Endothelial cell of umbilical vein (primary cell): ENCODE data around the gene OSBPL8. TPM values are rescaled to one million over a fixed set of nuclear protein-coding genes. Genes with fewer than 3 reads are reported as not detected.
A peak's percentile ranks its signal among the peaks of the same experiment; 100 is the strongest.

Experiments
- BruUV-seq: library from RNA; stranded (reverse); fragments of 400-500 nt; replicated peaks from 2 replicates; lab custom pipeline; 2021; lab: Mats Ljungman, UMichigan
- CTCF ChIA-PET: fragments of 300-600, 350-600 bp; sonication (Branson Sonifier 250); formaldehyde crosslinking; loops from one replicate; lab custom pipeline; 2021; ENCODE audit warnings: antibody characterized with exemption, inconsistent platforms; lab: Charles Lee
- POLR2A ChIA-PET: fragments of 300-600, 350-600 bp; sonication (Branson Sonifier 250); formaldehyde crosslinking; loops from one replicate; lab custom pipeline; 2021; ENCODE audit warnings: antibody characterized with exemption, inconsistent platforms; lab: Charles Lee
- DNase-seq: peaks from one replicate; pipeline ENCODE4 v3.0.0-alpha.2; 2011; ENCODE audit warnings: low read depth, low spot score
- FAIRE-seq: peaks from 2 replicates; lab custom pipeline; 2011; peaks lifted over from hg19 to GRCh38; lab: Jason Lieb, UNC
- H2AFZ ChIP-seq: 2 replicates; pipeline ENCODE4 v1.6.0; 2012; ENCODE audit warnings: low read depth, low read length, control low read depth, inconsistent platforms
- H3K27ac ChIP-seq: 2 replicates; pipeline ENCODE4 v1.5.1; 2011; ENCODE audit warnings: low read depth, mild to moderate bottlenecking, control low read depth, low read length, moderate library complexity; ENCODE audit not compliant: insufficient read depth
- H3K27me3 ChIP-seq, 2 experiments: 2 replicates each; pipeline versions ENCODE4 v1.6.0 to v1.6.1; 2011; ENCODE audit warnings: low read length in 2 of 2, mixed read lengths in 1 of 2; ENCODE audit not compliant: control insufficient read depth in 2 of 2, insufficient read depth in 2 of 2
- H3K36me3 ChIP-seq, 2 experiments: 2 replicates in 1 of 2; 3 replicates in 1 of 2; pipeline ENCODE4 v1.5.1; 2011; ENCODE audit warnings: low read length in 2 of 2, mild to moderate bottlenecking in 1 of 2, moderate library complexity in 1 of 2; ENCODE audit not compliant: control insufficient read depth in 2 of 2, insufficient read depth in 2 of 2; ENCODE audit errors: extremely low read depth in 1 of 2
- H3K4me1 ChIP-seq: 3 replicates; pipeline ENCODE4 v1.5.1; 2011; ENCODE audit warnings: mild to moderate bottlenecking, low read length; ENCODE audit not compliant: control insufficient read depth, insufficient read depth; ENCODE audit errors: extremely low read depth
- H3K4me2 ChIP-seq: 2 replicates; pipeline ENCODE4 v1.6.1; 2011; ENCODE audit warnings: low read length, control low read depth, mixed read lengths; ENCODE audit not compliant: insufficient read depth
- H3K4me3 ChIP-seq, 3 experiments: fragments of 200-600 bp in 1 of 3; sonication (generic), shearing (Covaris generic) in 1 of 3; replicated peaks in 1 of 3; 2 replicates each; pipeline ENCODE4 v1.5.1; 2011 to 2016; ENCODE audit warnings: control low read depth in 3 of 3, low read length in 3 of 3, mild to moderate bottlenecking in 2 of 3, inconsistent platforms in 1 of 3, low read depth in 1 of 3, moderate library complexity in 1 of 3; ENCODE audit not compliant: insufficient read depth in 1 of 3
- H3K79me2 ChIP-seq: 2 replicates; pipeline ENCODE4 v1.6.0; 2012; ENCODE audit warnings: low read length, inconsistent platforms; ENCODE audit not compliant: control insufficient read depth, insufficient read depth
- H3K9ac ChIP-seq: replicated peaks from 2 replicates; pipeline ENCODE3; 2011; ENCODE audit warnings: low read length, control low read depth; ENCODE audit not compliant: insufficient read depth; ENCODE audit errors: extremely low read depth
- H3K9me1 ChIP-seq: replicated peaks from 3 replicates; pipeline ENCODE4 v1.6.0; 2011; ENCODE audit warnings: mild to moderate bottlenecking, low read length; ENCODE audit not compliant: control insufficient read depth, insufficient read depth; ENCODE audit errors: extremely low read depth
- H3K9me3 ChIP-seq: replicated peaks from 2 replicates; pipeline ENCODE4 v1.5.1; 2012; ENCODE audit warnings: low read length, inconsistent platforms; ENCODE audit not compliant: control insufficient read depth, insufficient read depth
- H4K20me1 ChIP-seq: replicated peaks from 2 replicates; pipeline ENCODE3; 2011; ENCODE audit warnings: mild to moderate bottlenecking, low read length; ENCODE audit not compliant: control insufficient read depth, insufficient read depth; ENCODE audit errors: extremely low read depth
- CTCF ChIP-seq, 2 donors: IDR thresholded peaks; 1 replicate in 1 of 2; 2 replicates in 1 of 2; pipeline ENCODE4 v1.5.1; 2011; ENCODE audit warnings: low read length in 2 of 2, mild to moderate bottlenecking in 2 of 2, moderate library complexity in 2 of 2, control low read depth in 1 of 2, inconsistent platforms in 1 of 2, low read depth in 1 of 2; ENCODE audit not compliant: insufficient read depth in 1 of 2; ENCODE audit errors: extremely low read depth in 1 of 2
- EZH2 ChIP-seq: IDR thresholded peaks from 2 replicates; pipeline ENCODE4 v1.6.1; 2012; ENCODE audit warnings: borderline replicate concordance, low read depth, mild to moderate bottlenecking, moderate library complexity, low read length, inconsistent platforms; ENCODE audit not compliant: severe bottlenecking
- FOS ChIP-seq: IDR thresholded peaks from 2 replicates; pipeline ENCODE4 v1.6.1; 2011; ENCODE audit warnings: mild to moderate bottlenecking, low read length, moderate library complexity, borderline replicate concordance; ENCODE audit not compliant: insufficient read depth
- GATA2 ChIP-seq: IDR thresholded peaks from 2 replicates; pipeline ENCODE4 v1.7.0; 2011; ENCODE audit warnings: low read depth, mild to moderate bottlenecking, moderate library complexity, mixed read lengths, low read length; ENCODE audit not compliant: insufficient read length, insufficient read depth
- JUN ChIP-seq: IDR thresholded peaks from 2 replicates; pipeline ENCODE4 v1.6.1; 2011; ENCODE audit warnings: borderline replicate concordance, low read depth; ENCODE audit not compliant: insufficient read length, insufficient read depth
- MAX ChIP-seq: IDR thresholded peaks from 2 replicates; pipeline ENCODE4 v1.6.1; 2011; ENCODE audit not compliant: insufficient read depth, insufficient read length
- MYC ChIP-seq: IDR thresholded peaks from one replicate; pipeline ENCODE4 v1.6.1; 2011; ENCODE audit warnings: mild to moderate bottlenecking, low read depth, low read length
- POLR2AphosphoS5 ChIP-seq: IDR thresholded peaks from 2 replicates; pipeline ENCODE4 v1.6.1; 2012; ENCODE audit warnings: low read depth, mild to moderate bottlenecking, control low read depth, low read length, moderate library complexity; ENCODE audit not compliant: insufficient read depth
- dilution Hi-C: fragments of 300-500 bp; cut with MboI; formaldehyde crosslinking; loops from one replicate; pipeline ENCODE4 v1.15.0; 2019; ENCODE audit warnings: low sequenced_read_pairs; ENCODE audit not compliant: extremely low pct_ligation_motif_present
- intact Hi-C: fragments of 100-400 bp; cut with micrococcal nuclease; formaldehyde crosslinking; loops from one replicate; pipeline ENCODE4 v1.10.0; 2022
- polyA plus RNA-seq, 4 experiments: library from polyadenylated mRNA; depleted of rRNA in 3 of 4; stranded (reverse) in 3 of 4; unstranded in 1 of 4; fragments of >200 nt; gene quantifications; 2 replicates each; pipeline versions ENCODE4 v1.2.1 to v1.2.3, GENCODE V29; 2011 to 2012; ENCODE audit warnings: missing spikeins in 1 of 4
- total RNA-seq: library from RNA; stranded (reverse); gene quantifications from 2 replicates; pipeline ENCODE4 v1.2.3, GENCODE V29; 2021

OSBPL8 gene
- total and polyA plus RNA-seq, 2 donors (not counting 3 experiments of a cell fraction or from before 2014, with no cell fraction given): 10.3 to 47.6 TPM

- Histone ChIP-seq H3K27ac (no peak overlapping the region), H3K4me2 (no peak overlapping the region), H3K9me3 (no peaks in the 10 kb centered on the region), H3K4me1 (peaks cover 13% of the 10 kb centered on the region), H3K36me3 (no peaks in the 10 kb centered on the region), H3K27me3 (no peaks in the 10 kb centered on the region), H3K9ac (no peak overlapping the region), H4K20me1 (no peaks in the 10 kb centered on the region), H3K4me3 (no peak overlapping the region), H2AFZ (no peak overlapping the region), H3K9me1 (no peaks in the 10 kb centered on the region), H3K79me2 (no peaks in the 10 kb centered on the region)
- no peak for TF ChIP-seq POLR2AphosphoS5
- TF ChIP-seq MYC: no peak
- no peak for TF ChIP-seq GATA2
- CTCF ChIA-PET: interaction anchor here (1.4 kb wide), 1 partner anchor 34 kb away, joined by 3 read pairs; no protein-coding TSS in a partner anchor
- dilution Hi-C loops: no loop called here
- FAIRE-seq (no peak), DNase-seq (no peak)
- no TSS peak for BruUV-seq
- POLR2A ChIA-PET: no interaction called here
- intact Hi-C loops: no loop called here
Observed at GRCh38 chr12:76313299-76313698, 246.3 kb downstream of the OSBPL8 start.

GRCh38 chr12:76312315-76312714 is 247.3 kb downstream of the OSBPL8 start:
- dilution Hi-C loops (no loop called here), intact Hi-C loops (no loop called here)
- peak; percentile 30 for DNase-seq
- Histone ChIP-seq H3K27me3 (no peaks in the 10 kb centered on the region), H3K4me1 (peaks cover 16% of the 10 kb centered on the region), H3K9me3 (no peaks in the 10 kb centered on the region), H3K4me3 (no peak overlapping the region), H3K9me1 (no peaks in the 10 kb centered on the region), H3K79me2 (no peaks in the 10 kb centered on the region), H3K4me2 (no peak overlapping the region), H3K36me3 (no peaks in the 10 kb centered on the region), H3K9ac (no peak overlapping the region), H2AFZ (no peak overlapping the region), H4K20me1 (no peaks in the 10 kb centered on the region), H3K27ac (no peak overlapping the region)
- TF ChIP-seq MYC: no peak
- no peak for TF ChIP-seq CTCF (IDR thresholded peaks at IDR 0.05; ENCODE audit: extremely low read depth in 1 of 2, insufficient read depth in 1 of 2, low read depth in 1 of 2, low read length in 2 of 2)
- no peak for TF ChIP-seq FOS
- TF ChIP-seq MAX: no peak
- no peak for TF ChIP-seq GATA2
- no peak for TF ChIP-seq JUN
- TF ChIP-seq EZH2: no peak
- no peak for FAIRE-seq
- POLR2A ChIA-PET: no interaction called here
- BruUV-seq: no TSS peak
- CTCF ChIA-PET: interaction anchor here (1.4 kb wide), 1 partner anchor 35 kb away, joined by 3 read pairs; no protein-coding TSS in a partner anchor
